ENCODE measurements around the gene SKIC8. TPM values are rescaled to one million over a fixed set of nuclear protein-coding genes. Genes with fewer than 3 reads are reported as not detected.

SKIC8 gene
- total RNA-seq: 10 to 100 TPM; 40.7 to 50.0 TPM

DNA sequence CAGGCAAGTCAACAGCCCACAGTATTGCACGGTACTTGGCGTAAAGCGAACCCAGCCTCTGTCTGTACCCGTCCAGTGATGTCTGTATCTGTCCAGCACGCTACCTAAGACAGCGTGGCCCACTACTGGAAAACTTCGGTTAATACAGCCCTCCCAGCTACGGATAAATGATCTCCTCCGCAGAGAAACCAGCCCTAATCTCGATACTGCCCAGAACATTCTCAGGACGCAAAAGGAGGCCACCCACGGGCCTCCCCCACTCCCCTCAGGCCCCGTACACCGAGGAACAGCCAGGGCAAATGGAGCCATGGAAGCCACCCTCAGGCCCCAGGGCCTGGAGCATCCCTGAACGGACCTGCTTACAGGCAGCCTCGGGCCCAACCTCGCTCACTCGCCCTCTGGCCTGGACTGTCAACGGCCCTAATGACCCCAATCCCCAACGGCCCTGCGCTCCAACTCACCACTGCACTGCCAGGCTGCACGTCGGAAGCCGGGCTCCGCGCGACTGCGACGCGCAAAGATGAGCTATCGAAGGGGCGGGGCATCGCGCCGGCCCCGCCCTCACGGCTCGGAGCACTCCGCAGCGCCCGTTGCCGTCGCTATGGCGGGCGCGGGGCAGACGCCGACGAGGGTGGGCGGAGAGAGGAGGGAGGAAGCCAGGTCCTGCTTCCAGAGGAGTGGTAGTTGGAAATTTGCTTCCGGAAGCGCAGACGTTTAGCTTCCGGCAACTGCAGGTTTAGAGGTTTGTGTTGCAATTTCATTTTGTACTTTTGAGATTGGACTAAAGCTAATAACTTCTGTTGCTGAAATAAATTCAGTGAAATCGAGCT, at the start of gene SKIC8:
Gene SKIC8 (minus strand): TSS at position 509 of the 830 bp plus-strand sequence. CDS start 3,923 bp downstream, outside the sequence.
- Mint-ChIP-seq H3K27me3 (no peaks in the 10 kb centered on the region), H3K36me3 (peaks cover 9% of the 10 kb centered on the region), H3K4me1 (ENCODE audit: low read depth in 2 of 2) (peaks cover 15 to 27% of the 10 kb centered on the region in 2 donors), H3K27ac (peak within 1 kb of the TSS; percentile 89 to 91), H3K9me3 (no peaks in the 10 kb centered on the region), H3K4me3 (peak within 1 kb of the TSS; percentile 95)
- DNase-seq (ENCODE audit: low spot score) (peak; percentile 94), ATAC-seq (peak; percentile 97 to 98)

GRCh38 chr15:78347586-78348543, 48.5 kb upstream of the SKIC8 start:
- Mint-ChIP-seq H3K36me3 (no peaks in the 10 kb centered on the region), H3K4me3 (no peak overlapping the region), H3K9me3 (no peaks in the 10 kb centered on the region), H3K4me1 (ENCODE audit: low read depth in 2 of 2) (peaks cover 10 to 15% of the 10 kb centered on the region in 2 donors), H3K27me3 (peaks cover 8 to 11% of the 10 kb centered on the region in 2 donors), H3K27ac (peak overlapping the region in 1 of 2 donors; percentile 36)
- ATAC-seq (no peak), DNase-seq (ENCODE audit: low spot score) (no peak)

- DNase-seq (ENCODE audit: low spot score) (no peak), ATAC-seq (no peak)
- no peaks in the 10 kb centered on the region for H3K36me3 Mint-ChIP-seq
- no peaks in the 10 kb centered on the region for H3K9me3 Mint-ChIP-seq
- no peak overlapping the region for H3K27ac Mint-ChIP-seq
- peaks cover 8 to 13% of the 10 kb centered on the region in 2 donors for H3K27me3 Mint-ChIP-seq
- H3K4me1 Mint-ChIP-seq (ENCODE audit: low read depth in 2 of 2): no peaks in the 10 kb centered on the region
- H3K4me3 Mint-ChIP-seq: no peak overlapping the region
These were observed 46.2 kb upstream of the SKIC8 start for GRCh38 chr15:78345396-78346125.

DNA sequence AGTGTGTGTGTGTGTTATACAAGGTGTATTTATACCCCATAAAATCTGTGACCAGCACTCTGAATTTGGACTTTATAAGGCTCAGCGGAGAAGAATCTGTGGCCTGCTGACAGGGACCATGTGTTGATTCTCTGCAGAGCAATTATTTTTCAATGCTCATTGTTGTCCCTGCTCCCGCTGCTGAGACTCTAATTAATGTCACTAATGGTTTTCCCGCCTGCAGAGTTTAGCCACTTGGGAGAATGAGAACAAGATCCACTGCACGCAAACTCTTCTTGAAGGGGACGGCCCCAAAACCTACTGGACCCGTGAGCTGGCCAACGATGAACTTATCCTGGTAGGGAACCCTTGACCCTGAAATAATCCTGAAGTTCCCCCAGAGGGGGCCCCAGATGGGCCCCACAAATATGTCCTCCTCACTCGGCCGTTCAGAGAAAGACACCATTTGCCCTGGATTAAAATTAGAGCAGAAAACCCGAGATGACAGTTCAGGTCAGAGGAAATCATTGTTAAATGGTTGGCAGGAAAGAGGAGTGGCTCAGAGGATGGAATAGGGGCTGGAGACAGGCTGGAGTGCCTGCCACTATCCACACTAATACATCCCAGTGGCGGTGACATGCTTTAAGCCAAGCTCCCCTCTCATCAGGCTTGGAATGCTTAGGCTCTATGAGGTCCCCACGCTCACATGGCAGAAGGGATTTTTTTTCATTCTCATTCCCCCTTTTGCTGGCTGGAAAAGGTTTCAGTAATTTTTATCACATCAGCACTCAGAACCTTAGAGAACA, 44.1 kb upstream of the SKIC8 start:
- H3K4me3 Mint-ChIP-seq: no peak overlapping the region
- no peaks in the 10 kb centered on the region for H3K9me3 Mint-ChIP-seq
- DNase-seq (ENCODE audit: low spot score): no peak
- ATAC-seq: no peak
- H3K27ac Mint-ChIP-seq: no peak overlapping the region
- H3K4me1 Mint-ChIP-seq (ENCODE audit: low read depth in 2 of 2): peaks cover 0 to 3% of the 10 kb centered on the region in 2 donors
- peaks cover 17 to 21% of the 10 kb centered on the region in 2 donors for H3K27me3 Mint-ChIP-seq
- H3K36me3 Mint-ChIP-seq: no peaks in the 10 kb centered on the region

DNA sequence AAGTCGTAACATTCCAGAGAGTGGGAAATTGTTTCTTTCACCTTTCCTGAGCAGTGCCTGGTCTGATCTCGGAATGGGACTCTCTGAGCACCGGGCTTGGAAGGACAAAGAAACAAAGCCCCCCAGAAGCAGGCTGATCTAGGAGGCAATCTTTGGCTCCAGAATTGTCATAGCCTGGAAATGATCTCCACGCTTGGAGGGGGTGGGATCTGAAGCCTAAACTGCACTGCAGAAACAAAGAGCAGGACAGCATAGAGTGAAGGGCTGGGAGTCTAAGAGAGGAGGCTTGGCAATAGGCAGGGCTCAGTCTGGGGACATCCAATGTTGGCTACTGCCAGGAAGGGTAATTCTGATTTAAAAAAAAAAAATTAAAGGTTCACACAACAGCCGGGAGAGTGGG, 42.6 kb upstream of the SKIC8 start:
- H3K36me3 Mint-ChIP-seq: no peaks in the 10 kb centered on the region
- ATAC-seq: no peak
- no peak for DNase-seq (ENCODE audit: low spot score)
- no peaks in the 10 kb centered on the region for H3K9me3 Mint-ChIP-seq
- H3K27ac Mint-ChIP-seq: no peak overlapping the region
- H3K27me3 Mint-ChIP-seq: peaks cover 15 to 25% of the 10 kb centered on the region in 2 donors
- peaks cover 0 to 3% of the 10 kb centered on the region in 2 donors for H3K4me1 Mint-ChIP-seq (ENCODE audit: low read depth in 2 of 2)
- H3K4me3 Mint-ChIP-seq: no peak overlapping the region

- DNase-seq (ENCODE audit: low spot score): no peak
- H3K4me1 Mint-ChIP-seq (ENCODE audit: low read depth in 2 of 2): peaks cover 0 to 3% of the 10 kb centered on the region in 2 donors
- no peak overlapping the region for H3K4me3 Mint-ChIP-seq
- ATAC-seq: peak; percentile 28 to 30
- no peak overlapping the region for H3K27ac Mint-ChIP-seq
- H3K27me3 Mint-ChIP-seq: peaks cover 15 to 25% of the 10 kb centered on the region in 2 donors
- no peaks in the 10 kb centered on the region for H3K36me3 Mint-ChIP-seq
- no peaks in the 10 kb centered on the region for H3K9me3 Mint-ChIP-seq
These were observed 41.9 kb upstream of the SKIC8 start for GRCh38 chr15:78341057-78341987.

DNA sequence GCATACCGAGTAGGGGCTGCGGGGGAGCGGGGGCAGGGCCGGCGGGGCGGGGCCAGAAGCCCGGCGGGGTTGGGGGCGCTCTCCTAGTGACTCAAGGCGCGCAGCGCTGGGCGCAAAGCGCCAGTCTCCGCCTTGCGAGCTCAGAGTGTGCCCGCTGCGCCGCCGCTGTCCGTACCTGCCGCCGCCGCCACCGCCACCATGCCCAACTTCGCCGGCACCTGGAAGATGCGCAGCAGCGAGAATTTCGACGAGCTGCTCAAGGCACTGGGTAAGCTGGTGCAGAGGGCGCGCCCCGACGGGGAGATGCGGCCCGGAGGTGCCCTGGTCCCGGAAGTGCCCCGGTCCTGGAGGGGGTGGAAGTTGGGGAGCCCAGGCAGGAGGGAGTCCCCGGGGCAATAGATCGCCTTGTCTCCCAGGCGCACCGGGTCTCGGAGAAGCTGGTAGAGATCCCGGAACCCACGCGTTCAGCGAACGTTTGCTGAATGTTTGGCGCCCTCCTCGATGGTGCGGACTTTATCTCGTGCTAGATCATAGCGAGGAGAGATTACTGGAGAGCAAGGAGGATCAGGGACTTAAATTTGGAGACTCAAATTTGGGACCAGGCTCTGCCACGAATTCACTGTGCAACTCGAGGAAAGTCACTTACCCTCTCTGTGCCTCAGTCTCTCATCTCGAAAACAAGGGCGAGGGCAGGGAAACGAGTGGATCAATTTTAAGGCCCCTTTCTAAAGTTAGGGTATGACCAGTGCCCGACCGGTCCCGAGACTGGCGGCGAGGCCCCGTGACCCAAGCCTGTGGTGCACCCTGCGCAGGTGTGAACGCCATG, 41.0 kb upstream of the SKIC8 start, which contains the start of gene CRABP1:
Gene CRABP1 (plus strand): TSS at position 123 of the 826 bp plus-strand sequence. CDS start 76 bp downstream, at position 199.
- H3K27ac Mint-ChIP-seq: no peak within 1 kb of the TSS
- H3K4me3 Mint-ChIP-seq: no peak within 1 kb of the TSS

GRCh38 chr15:78339559-78339958, 40.1 kb upstream of the SKIC8 start:
- no peak overlapping the region for H3K27ac Mint-ChIP-seq
- H3K36me3 Mint-ChIP-seq: no peaks in the 10 kb centered on the region
- no peak overlapping the region for H3K4me3 Mint-ChIP-seq
- H3K27me3 Mint-ChIP-seq: peaks cover 10 to 17% of the 10 kb centered on the region in 2 donors
- no peak for DNase-seq (ENCODE audit: low spot score)
- H3K9me3 Mint-ChIP-seq: no peaks in the 10 kb centered on the region
- ATAC-seq: no peak
- peaks cover 0 to 3% of the 10 kb centered on the region in 2 donors for H3K4me1 Mint-ChIP-seq (ENCODE audit: low read depth in 2 of 2)

More for the DNA sequence above, 41.0 kb upstream of the SKIC8 start, which contains the start of gene CRABP1:
- Mint-ChIP-seq H3K27me3 (peaks cover 15 to 23% of the 10 kb centered on the region in 2 donors), H3K4me1 (ENCODE audit: low read depth in 2 of 2) (peaks cover 0 to 3% of the 10 kb centered on the region in 2 donors), H3K36me3 (no peaks in the 10 kb centered on the region), H3K9me3 (no peaks in the 10 kb centered on the region)
- DNase-seq (ENCODE audit: low spot score) (no peak), ATAC-seq (peak; percentile 14 to 29)

GRCh38 chr15:78338781-78339180, 39.4 kb upstream of the SKIC8 start:
- Mint-ChIP-seq H3K4me3 (no peak overlapping the region), H3K9me3 (no peaks in the 10 kb centered on the region), H3K4me1 (ENCODE audit: low read depth in 2 of 2) (peaks cover 0 to 3% of the 10 kb centered on the region in 2 donors), H3K27ac (no peak overlapping the region), H3K27me3 (peaks cover 10 to 17% of the 10 kb centered on the region in 2 donors), H3K36me3 (no peaks in the 10 kb centered on the region)
- no peak for ATAC-seq
- DNase-seq (ENCODE audit: low spot score): no peak

GRCh38 chr15:78335985-78336384, 36.6 kb upstream of the SKIC8 start:
- no peak overlapping the region for H3K4me3 Mint-ChIP-seq
- no peak overlapping the region for H3K27ac Mint-ChIP-seq
- DNase-seq (ENCODE audit: low spot score): no peak
- peaks cover 8 to 17% of the 10 kb centered on the region in 2 donors for H3K27me3 Mint-ChIP-seq
- peaks cover 0 to 3% of the 10 kb centered on the region in 2 donors for H3K4me1 Mint-ChIP-seq (ENCODE audit: low read depth in 2 of 2)
- H3K9me3 Mint-ChIP-seq: no peaks in the 10 kb centered on the region
- no peaks in the 10 kb centered on the region for H3K36me3 Mint-ChIP-seq
- no peak for ATAC-seq

GRCh38 chr15:78334845-78335244, 35.4 kb upstream of the SKIC8 start:
- Mint-ChIP-seq H3K27me3 (peaks cover 8 to 17% of the 10 kb centered on the region in 2 donors), H3K36me3 (no peaks in the 10 kb centered on the region), H3K4me3 (no peak overlapping the region), H3K27ac (no peak overlapping the region), H3K4me1 (ENCODE audit: low read depth in 2 of 2) (peaks cover 0 to 3% of the 10 kb centered on the region in 2 donors), H3K9me3 (no peaks in the 10 kb centered on the region)
- ATAC-seq: no peak
- no peak for DNase-seq (ENCODE audit: low spot score)
